ENCODE data around the gene NEDD4L.

- TF ChIP-seq POLR2A (IDR thresholded peaks at IDR 0.05) (no peak), CTCF (IDR thresholded peaks at IDR 0.05) (no peak)
Observed at GRCh38 chr18:58407649-58408407, 363.8 kb downstream of the NEDD4L start.

All from testis (tissue), 2 donors.